NCI-H146 (cell line): ENCODE measurements around the gene INCENP.

ENCODE experiments used
- DNase-seq: peaks from one replicate; lab custom pipeline; 2025; lab: John Stamatoyannopoulos, UW

Gene INCENP

DNA sequence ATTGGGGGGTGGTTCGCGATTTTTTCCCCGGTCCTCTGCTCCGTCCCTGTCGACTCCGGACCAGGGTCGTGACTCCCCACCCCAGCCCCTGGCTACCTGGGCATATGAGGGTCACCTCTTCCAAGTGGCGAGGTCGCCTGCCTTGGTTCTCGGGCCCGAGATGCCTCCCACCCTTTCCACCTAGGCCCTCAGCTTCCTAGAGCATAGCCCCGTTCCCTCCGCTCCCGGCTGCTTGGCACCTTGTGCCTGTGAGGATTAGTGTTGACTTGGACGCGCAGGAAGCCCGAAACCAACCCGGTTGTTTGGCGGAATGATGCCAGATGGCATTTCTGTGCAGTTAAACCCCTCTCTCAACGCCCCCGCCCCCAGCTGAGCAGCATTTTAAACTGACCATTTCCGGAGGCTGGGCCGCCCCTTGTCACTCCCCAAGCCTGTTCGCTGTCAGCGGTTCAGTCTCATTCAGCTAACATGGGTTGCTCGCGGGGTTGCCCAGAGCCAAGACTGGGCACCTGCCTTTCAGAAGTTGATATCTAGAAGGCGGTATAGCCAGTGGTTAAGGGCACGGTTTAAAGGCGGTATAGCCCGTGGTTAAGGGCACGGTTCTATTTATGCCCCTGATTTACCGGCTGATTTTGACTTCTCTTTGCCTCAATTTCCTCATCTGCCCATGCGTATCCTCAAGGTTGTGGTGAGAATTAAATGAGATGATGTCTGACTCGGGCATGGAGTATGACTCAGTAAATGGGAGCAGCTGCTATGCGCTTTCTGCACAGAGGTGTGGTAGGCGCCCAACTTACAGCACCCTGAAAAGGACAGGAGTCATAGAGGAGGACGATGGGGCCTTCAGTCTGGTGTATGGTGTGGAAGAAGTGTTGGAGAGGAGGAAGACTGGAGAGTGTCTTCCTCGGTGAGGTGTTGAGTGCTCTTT, 639 bp downstream of the INCENP start:
- peak; percentile 53 for DNase-seq

DNA sequence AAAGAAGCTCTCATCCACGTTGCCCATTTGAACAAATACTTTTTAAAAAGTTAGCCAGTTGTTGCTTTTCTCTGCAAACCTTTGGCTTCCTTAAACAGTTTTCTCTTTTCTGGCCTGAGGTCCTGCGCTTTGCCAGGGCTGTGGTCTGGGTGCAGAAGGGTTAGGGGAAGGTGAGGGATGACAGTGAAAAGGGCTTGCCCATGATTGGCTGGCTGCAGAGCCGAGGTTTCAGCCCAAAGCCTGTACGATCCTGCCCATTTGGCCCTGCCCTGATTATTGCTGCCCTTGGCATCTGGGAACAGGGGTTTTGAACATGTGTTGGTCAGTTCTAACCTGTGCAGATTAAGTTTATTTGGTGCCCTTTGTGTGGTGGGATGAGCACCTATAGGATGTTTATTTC, 1.5 kb downstream of the INCENP start:
- DNase-seq = no peak

DNA sequence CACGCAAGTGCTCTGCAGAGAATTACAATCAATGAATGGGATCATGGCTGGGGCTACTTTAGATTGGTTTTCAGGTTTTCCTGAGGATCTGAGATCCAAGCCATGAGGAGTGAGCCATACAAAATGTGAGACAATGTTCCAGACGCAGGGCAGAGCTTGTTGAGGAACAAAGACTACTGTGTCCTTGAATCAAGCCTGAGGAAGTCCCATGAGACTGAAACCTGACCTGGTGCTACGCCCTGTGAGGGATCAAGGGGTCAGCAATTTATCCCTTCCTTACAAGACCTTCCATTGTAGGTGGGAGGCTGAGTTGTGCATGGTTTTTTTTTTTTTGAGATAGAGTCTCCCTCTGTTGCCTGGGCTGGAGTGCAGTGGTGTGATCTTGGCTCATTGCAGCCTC, 2.1 kb downstream of the INCENP start:
- no peak for DNase-seq

DNA sequence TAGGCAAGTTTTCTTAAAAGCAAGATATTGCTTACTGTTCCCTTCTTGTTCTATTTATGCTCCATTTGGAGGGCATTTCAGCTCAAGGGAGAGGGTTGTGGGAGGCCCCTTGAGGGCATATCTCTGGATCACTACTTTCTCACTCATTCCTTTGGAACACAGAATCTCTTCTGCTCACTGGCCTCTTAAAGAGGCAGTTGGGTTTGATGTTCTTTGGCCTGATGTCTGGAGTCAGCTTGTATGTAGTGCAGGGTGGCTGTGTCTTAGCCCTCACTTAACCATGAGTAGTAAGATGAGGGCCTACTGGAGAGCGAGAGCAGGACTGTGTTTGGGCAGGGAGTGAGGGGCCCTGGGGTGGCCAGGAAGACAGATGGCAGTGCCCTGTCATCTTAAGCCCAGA, 3.6 kb downstream of the INCENP start:
- DNase-seq = no peak

DNA sequence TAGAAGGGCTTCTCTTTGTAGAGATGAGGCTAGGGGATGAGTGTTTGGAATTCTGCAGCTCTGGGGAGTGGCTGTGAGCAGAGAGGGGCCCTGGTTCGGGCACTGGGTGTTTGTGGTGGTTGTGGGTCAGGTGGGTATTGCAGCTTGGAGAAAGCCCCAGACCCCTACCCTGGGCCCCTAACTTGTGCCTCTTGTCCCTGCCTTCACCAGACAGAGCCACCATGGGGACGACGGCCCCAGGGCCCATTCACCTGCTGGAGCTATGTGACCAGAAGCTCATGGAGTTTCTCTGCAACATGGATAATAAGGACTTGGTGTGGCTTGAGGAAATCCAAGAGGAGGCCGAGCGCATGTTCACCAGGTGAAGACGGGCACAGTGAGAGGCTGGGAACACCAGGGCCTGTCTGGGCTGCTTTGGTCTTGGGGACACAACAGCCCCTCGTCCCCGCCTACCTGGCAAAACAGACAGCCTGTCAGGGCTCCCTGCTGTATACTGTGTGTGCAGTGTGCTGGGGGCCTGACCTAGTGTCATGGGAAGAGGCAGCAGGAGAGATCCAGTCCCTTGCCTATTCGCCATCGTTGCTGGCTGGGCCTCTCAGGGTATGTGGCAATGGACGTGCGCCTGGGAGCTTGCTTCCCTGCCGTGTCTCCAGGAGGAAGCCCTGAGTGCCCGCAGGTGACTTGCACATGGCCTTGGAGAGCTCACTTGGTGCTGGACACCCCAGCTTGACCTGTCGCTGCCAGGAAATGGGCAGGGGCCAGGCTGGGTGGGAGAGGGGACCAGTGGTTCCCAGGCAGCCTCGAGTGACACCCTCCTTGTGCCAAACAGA, 4.3 kb downstream of the INCENP start:
- no peak for DNase-seq

DNA sequence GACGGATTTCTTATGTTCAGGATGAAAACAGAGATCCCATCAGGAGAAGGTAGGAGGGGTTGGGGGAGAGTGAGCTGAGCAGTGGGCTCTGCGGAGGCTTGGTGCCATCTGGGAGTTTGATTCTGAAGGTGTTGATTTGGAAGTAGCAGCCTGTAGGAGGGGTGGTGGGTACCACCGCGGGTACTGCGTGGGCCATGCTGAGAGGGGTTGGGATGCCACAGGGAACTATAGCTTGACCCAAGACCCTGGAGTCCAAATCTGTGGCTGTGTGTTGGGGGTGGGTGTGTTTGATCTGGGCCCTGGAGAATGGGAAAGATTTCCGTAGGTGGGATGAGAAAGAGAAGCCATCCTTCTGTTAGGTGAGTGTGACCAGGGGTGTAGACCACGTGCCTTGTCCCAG, 5.0 kb downstream of the INCENP start:
- no peak for DNase-seq

DNA sequence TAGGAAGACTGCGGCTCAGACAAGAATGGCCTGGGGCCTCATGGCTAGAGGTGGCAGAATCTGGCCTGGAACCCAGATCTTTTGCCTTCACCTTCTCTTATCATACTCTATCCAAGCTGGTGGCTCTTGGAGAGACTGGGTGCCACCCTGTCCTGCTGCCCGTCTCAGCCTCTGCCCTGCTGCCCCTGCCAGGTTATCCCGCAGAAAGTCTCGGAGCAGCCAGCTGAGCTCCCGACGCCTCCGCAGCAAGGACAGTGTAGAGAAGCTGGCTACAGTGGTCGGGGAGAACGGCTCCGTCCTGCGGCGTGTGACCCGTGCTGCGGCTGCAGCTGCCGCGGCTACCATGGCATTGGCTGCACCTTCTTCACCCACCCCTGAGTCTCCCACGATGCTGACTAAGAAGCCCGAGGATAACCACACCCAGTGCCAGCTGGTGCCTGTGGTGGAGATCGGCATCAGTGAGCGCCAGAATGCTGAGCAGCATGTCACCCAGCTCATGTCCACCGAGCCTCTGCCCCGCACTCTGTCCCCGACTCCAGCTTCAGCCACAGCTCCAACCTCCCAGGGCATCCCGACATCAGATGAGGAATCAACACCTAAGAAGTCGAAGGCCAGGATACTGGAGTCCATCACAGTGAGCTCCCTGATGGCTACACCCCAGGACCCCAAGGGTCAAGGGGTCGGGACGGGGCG, 5.9 kb downstream of the INCENP start:
- no peak for DNase-seq

DNA sequence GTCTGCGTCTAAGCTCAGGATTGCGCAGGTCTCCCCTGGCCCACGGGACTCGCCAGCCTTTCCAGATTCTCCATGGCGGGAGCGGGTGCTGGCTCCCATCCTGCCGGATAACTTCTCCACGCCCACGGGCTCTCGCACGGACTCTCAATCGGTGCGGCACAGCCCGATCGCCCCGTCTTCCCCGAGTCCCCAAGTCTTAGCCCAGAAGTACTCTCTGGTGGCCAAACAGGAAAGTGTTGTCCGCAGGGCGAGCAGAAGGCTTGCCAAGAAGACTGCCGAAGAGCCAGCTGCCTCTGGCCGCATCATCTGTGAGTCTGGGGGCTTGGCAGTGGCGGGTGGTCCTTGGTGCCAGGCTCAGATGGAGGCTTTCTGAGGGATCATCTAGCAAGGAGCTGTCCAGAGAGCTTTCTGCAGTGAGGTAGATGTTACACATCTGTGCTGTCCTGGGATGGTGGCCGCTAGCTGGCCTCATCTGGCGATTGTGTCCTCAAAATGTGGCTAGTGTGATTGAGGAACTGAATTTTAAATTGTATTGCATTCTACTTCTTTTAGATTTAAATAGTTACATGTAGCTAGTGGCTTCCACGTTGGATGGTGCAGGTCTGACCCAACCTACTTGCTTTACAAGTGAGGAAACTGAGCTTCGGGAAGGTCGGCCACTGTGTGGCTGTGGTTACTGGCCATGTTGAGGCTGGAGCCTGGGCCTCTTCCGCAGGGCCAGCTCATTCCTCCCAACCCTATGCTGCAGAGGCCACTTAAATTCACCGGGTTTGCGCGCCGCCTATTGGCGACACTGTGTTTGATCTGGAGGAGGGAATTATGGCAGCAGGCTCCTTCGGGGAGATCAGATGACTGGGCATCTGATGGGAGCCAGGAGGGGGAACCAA, 6.7 kb downstream of the INCENP start:
- DNase-seq = no peak

DNA sequence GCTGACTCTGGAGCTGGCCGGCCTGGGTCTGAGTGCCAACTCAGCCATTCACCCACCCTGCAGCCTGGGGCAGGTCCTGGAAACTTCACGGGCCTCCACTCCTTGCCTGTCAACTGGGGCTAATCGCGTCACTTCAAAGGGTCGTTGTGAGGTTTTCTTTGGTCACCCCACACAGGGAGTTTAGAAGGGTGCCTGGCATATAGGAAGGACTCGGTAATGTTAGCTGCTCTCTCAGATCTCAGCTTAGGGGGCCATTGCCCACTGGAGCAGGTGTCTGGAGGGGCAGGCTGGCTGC, 7.3 kb downstream of the INCENP start:
- no peak for DNase-seq

DNA sequence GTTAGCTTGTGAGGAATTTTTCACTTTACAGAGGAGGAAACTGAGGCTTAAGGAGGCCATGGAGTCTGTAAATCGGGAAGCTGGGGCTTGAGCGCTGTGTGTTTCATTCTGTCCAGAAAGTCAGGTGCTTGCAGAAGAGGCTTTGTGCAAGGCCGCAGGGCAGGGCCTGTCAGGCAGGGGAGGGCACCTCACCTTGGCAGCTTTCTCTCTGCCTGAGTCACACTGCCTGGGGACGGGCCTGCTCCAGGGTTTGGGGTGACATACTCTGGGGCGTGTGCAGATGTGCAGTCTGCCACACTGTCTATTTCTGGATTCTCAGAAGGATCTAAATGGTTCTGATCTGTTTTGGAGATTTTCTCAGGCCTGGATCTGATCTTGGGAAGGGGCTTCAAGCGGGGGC, 8.4 kb downstream of the INCENP start:
- DNase-seq = no peak

DNA sequence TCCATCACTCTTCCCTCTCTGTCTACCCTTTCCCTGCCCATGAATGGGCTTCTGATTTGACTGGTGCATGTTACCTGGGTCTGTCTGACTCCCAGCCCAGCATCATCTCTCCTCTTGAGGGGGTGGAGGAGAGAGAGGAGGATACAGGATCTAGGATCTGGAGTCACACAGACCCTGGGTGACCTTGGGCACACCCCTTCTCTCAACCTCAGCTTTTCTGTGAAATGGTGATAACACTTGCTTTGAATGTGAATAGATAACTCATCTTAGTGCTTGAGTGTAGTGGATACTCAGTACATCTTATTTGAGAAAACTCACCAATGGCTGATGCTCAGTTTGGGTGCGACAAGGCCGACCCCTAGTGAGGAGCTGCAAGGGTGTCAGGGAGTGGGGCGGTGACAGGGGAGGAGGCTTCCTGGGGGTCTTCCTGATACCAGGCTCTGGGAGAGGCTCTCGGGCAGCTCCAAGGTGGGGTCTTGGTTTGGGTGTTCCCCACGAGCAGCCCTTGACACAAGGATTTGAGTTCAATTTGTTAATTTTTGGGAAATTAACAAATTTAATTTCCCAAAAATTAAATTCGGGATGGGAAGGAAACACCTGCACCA, 9.0 kb downstream of the INCENP start:
- no peak for DNase-seq

DNA sequence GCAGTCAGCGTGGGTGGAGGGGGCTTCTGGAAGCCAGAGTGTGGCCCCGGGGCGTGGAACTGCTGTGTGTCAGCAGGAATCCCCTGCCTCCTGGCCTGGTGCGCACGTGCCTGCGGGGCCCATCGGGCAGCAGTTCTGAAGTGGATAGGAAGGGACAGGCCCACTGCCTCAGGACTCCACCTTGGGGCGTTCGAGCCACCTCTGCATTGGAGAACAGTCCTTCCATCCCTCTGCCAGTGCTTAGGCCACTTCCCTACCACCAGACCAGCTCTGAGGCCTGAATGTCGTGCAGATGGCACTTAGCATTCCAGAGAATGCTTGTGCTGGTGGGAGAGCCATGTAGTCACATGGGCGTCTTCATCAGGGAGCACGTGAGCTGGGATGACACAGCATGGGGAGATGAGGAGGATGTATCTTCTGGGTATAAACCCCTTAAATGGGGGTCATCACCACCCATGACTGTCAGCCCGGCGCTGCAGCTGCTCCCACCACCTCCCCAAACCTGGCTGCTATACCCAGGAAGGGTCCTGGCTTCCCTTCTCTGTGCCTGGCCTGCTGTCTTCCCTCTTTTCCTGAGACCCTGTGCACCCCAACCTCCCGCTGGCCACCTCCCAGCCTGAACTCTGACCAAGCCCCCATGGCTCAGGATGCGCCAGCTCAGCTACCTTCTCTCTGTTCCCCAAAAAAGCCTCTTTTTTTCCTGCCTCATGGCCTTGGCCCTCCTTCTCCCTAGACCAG, 9.7 kb downstream of the INCENP start:
- no peak for DNase-seq

DNA sequence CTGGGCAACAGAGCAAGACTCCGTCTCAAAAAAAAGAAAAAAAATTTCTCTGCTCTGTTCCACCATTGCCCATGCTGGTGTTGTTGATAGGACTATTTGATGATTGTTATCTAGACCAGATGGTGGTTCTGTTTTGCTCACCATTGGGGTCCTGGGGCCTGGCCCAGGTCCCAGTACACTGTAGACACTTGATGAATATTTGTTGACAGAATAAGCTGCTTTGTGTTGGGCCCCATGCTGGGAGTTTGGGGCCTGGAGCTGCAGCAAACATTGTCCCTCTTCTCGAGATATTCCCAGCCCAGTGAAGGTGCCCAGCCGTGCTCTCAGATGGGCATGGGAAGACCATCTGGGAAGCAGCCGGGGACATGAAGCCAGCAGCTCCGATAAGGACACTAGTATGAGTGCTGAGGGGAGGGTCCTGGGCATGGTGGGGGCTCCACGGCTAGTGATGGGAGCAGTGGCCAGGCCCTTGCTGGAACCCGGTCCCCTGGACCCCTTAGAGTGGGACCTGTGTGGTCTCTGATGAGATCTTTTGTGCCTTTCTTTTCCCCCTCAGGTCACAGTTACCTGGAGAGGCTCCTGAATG, 13.6 kb downstream of the INCENP start:
- DNase-seq = peak; percentile 58

DNA sequence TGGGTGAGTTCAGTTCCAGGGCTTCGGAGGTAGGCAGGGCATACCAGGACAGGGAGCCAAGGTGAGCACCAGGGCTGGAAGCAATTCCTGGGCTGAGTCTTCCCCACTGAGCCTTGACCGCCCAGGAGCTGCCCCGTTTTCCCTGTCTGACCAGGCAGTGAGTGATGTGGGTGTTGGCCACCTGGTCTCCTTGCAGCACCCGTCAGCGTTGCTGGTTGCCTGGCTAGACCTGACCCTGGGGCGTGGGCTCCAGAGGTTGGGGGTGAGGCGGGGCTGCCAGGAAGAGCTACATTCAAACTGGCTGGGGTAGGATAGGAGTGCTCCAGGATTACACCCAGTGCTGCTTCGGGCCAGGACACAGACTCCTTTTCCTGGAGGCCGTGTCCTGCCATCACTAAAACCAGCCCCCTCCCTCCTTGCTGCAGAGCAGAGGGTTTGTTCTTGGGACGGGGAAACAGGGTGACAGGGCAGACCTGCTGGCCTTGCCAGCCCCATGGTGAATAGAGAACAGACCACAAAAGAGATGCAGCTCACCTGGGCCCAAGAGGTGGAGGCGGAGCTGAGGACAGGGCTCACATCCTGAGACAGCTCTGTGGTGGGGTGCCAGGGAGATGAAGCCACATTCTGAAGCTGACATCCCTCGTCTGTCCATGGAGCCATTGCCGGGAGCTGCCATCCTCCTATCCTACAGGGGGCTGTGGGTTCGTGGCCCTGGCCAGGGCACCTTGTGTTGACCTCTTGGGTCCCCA, 14.2 kb downstream of the INCENP start:
- DNase-seq = no peak

DNA sequence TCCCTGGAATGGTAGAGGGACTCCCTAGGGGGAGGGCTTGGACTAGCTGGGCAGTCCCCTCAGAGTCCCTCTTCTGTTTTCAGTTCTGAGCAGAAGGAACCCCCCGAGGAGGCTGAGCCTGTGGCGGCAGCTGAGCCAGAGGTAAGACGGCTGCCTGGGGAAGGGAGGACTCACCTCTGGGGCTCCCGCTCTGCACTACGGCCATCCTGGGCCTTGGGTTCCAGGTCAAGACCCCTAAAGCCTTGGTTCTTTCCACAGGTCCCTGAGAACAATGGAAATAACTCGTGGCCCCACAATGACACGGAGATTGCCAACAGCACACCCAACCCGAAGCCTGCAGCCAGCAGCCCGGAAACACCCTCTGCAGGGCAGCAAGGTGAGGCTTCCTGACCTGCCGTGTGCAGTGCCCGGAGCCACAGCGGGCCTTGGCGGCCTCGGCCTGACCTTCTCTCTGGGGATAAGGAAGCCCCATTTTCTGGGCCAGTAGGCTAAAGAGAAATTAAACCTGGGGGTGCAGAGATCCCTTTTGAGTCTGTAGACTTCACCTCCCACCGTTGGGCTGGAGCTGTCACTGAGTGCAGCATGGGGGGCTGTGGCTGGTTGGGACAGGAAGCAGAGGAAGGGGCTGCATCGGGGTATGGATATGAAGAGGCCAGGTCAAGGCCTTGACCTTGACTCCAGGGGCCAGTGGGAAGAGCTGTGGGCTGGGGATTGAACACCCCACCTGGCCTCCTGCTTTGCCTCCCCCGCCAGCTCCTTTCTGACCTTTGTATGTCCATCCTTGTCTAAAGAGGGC, 15.0 kb downstream of the INCENP start:
- DNase-seq = no peak

DNA sequence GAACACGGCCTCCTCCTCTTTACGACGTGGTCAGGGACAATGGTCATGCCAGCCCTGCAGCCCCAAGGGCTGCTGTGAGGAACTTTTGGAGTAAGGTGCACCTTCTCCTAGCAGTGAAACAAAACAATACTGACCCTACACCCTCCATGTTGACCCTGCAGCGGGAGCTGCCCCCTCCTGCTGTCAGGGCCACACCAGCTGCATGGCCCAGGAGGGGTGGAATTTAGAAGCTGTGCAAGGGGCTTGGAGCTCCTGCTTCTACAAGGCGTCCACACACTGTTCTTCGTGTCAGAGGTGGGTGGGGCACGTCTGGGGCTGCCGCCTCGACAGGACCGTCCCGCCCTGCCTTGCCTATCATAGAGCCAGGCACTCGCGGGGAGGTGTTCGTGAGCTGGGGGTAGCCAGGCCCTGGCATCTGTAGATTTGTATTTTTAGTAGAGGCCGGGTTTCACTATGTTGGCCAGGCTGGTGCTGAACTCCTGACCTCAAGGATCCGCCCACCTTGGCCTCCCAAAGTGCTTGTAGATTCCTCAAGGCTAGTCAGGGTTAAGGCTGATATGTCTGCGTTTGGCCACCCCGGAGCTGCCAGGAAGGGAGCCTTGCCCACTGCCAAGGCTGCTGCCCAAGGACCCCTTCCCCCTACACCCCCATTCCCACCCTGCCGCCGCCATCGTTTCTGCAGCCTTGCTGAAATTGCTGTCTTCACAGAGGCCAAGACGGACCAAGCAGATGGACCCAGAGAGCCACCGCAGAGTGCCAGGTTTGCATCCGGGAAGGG, 15.9 kb downstream of the INCENP start:
- DNase-seq = no peak

DNA sequence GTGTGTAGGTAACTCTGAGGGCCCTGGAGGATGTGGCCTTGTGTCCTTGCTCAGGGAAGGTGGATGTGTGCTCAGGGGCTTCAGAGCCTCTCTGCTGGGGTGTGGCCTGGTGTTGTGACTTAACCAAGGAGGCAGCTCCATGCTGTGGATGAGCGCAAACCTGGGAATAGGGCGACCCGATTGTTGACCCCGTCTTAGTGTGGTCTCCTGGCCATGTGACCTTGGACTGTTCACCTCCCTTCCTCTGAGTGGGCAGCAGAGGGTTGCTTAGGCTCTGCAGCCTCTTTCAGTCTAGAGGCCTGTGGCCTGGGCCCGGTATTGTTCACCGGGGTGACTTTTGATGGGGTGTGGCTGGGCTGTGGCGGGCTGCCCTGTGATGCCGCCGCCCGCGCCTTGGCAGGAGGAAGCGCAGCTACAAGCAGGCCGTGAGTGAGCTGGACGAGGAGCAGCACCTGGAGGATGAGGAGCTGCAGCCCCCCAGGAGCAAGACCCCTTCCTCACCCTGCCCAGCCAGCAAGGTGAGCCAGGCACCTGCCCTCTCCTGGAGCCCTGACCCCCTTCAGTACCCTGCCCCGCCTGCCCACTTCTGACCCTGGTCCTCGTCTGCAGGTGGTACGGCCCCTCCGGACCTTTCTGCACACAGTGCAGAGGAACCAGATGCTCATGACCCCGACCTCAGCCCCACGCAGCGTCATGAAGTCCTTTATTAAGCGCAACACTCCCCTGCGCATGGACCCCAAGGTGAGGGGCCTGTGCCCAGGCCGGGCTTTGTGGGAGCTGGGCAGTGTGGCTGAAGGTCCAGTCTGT, 16.7 kb downstream of the INCENP start:
- DNase-seq = no peak
